Activated naive CD8-positive, alpha-beta T cell treated with anti-CD3 and anti-CD28 coated beads, Interleukin-2, amount 50 U/mL, for 24 hours (primary cell): ENCODE measurements around the gene INCA1.
A peak's percentile ranks its signal among the peaks of the same experiment; 100 is the strongest.

Source experiments
- ATAC-seq: fragments of 150-1000 bp; cut with Tn5 transposase; one replicate; pipeline ENCODE4 v1.10.0; 2021
- DNase-seq: peaks from one replicate; pipeline ENCODE4 v3.0.0; 2021
- H3K27ac Mint-ChIP-seq: one replicate; pipeline ENCODE4 v1.8.0; 2021; ENCODE audit warnings: mild to moderate bottlenecking, mixed read lengths
- H3K27me3 Mint-ChIP-seq: one replicate; pipeline ENCODE4 v1.8.0; 2021; ENCODE audit warnings: mixed read lengths
- H3K36me3 Mint-ChIP-seq: one replicate; pipeline ENCODE4 v1.8.0; 2021; ENCODE audit warnings: low read depth, mixed read lengths
- H3K4me1 Mint-ChIP-seq: one replicate; pipeline ENCODE4 v1.8.0; 2021; ENCODE audit warnings: mixed read lengths
- H3K4me3 Mint-ChIP-seq: one replicate; pipeline ENCODE4 v1.8.0; 2021; ENCODE audit warnings: mild to moderate bottlenecking, moderate library complexity, mixed read lengths
- H3K9me3 Mint-ChIP-seq: one replicate; pipeline ENCODE4 v1.8.0; 2021; ENCODE audit warnings: mixed read lengths

The INCA1 gene

DNA sequence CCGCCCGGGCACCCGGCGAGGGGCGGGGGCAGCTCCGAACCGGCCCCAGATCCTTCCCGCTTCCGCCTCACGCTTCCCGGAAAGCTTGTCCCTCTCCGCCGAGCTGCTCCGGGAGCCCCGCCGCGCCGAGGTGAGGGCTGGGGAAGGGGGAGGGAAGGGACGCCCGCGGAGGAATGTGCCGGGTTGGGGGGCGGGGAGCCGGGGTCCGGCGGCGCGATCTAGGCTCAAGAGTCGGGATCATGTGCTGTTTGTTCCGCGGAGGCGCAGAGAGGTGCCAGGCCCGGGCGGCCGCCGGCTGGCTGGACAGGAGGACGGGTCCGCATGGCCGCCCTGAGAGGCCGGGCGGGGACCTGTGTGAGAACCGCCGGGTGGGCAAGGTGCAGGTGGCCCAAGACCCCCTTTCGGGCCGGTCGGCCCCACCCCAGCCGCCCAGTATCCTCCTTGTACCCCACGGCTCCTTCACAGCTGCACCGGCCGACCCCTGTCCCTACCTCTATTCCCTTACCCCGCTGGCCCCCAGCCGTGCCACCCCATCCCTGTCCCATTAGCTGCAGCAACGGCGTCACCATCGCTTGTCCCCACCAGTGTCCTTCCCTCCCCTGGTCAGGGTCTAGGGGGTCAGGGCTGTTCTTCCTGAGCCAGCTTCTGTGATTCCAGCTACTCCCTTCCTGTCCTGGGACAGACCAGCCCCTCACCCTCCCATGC lies 857 bp upstream of the INCA1 start:
- H3K36me3 Mint-ChIP-seq: peaks cover 7% of the 10 kb centered on the region
- peaks cover 18% of the 10 kb centered on the region for H3K4me1 Mint-ChIP-seq
- no peak overlapping the region for H3K27ac Mint-ChIP-seq
- H3K27me3 Mint-ChIP-seq: no peaks in the 10 kb centered on the region
- no peaks in the 10 kb centered on the region for H3K9me3 Mint-ChIP-seq
- ATAC-seq: peak; percentile 2
- H3K4me3 Mint-ChIP-seq: peak overlapping the region; percentile 79
- no peak for DNase-seq

DNA sequence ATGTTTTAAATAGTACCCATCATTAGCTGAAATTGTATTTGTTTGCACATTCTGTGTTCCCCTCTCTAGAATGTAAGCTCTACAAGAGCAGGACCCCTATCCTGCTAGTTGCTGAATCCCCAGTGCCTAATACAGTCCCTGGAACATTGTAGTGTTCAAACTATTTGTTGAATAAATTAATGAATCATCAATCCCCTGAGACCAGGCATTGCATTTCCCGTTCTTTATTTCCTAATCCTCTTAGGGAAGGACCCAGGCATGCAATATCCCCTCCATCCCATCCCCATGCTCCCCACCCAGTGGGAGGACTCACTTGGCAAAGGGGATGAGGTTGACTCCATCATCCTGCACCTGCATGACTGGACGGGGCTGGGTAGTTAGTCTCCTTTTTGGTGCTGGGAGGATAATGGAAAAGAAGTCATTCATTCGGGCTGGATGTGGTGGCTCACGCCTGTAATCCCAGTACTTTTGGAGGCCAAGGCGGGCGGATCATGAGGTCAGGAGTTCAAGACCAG lies 3.2 kb downstream of the INCA1 start:
- Mint-ChIP-seq H3K27ac (no peak overlapping the region), H3K9me3 (no peaks in the 10 kb centered on the region), H3K36me3 (peaks cover 8% of the 10 kb centered on the region), H3K4me1 (peaks cover 22% of the 10 kb centered on the region), H3K4me3 (no peak overlapping the region), H3K27me3 (no peaks in the 10 kb centered on the region)
- ATAC-seq: no peak
- DNase-seq: no peak

DNA sequence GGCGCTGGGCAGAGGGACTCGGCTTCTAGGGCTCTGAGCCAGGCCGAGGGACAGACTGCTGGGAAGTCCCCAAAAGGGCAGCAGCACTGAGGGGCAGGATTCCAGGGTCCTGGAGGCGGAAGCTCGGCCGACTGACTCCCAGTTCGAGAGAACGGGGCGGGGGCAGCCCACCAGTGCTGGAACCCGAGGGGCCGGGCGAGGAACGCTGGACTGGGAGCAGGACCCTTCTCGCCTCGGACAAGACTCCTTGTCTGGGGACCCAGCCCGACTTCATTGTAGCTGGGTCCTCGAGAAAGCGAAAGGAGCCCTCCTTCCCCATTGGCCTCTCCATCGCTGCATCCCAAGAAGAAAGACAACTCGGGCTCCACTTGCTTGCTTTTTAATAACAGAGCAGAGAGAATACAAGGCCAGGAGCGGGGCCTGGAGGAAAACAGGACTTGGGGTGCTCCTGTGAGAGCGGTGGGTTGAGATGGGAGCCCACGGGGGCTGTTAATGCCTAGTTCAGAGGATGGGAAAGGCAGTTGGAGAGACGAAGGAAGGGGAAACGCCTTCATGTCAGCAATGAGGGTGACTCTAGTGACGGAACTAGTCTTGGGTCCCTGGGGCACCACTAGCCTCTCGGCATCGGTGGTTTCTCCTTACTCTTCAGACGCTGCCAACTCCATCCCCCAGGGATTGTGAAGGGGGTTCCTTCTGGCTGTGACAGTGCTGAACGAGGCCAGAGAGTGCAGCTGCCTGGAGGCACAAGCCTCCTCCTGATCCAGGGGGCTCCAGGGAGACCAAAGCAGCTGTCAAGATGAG lies 9.4 kb downstream of the INCA1 start:
- Mint-ChIP-seq H3K27me3 (no peaks in the 10 kb centered on the region), H3K36me3 (peaks cover 16% of the 10 kb centered on the region), H3K4me1 (peaks cover 32% of the 10 kb centered on the region), H3K9me3 (no peaks in the 10 kb centered on the region), H3K27ac (peak overlapping the region; percentile 88), H3K4me3 (peak overlapping the region; percentile 90)
- no peak for DNase-seq
- no peak for ATAC-seq

DNA sequence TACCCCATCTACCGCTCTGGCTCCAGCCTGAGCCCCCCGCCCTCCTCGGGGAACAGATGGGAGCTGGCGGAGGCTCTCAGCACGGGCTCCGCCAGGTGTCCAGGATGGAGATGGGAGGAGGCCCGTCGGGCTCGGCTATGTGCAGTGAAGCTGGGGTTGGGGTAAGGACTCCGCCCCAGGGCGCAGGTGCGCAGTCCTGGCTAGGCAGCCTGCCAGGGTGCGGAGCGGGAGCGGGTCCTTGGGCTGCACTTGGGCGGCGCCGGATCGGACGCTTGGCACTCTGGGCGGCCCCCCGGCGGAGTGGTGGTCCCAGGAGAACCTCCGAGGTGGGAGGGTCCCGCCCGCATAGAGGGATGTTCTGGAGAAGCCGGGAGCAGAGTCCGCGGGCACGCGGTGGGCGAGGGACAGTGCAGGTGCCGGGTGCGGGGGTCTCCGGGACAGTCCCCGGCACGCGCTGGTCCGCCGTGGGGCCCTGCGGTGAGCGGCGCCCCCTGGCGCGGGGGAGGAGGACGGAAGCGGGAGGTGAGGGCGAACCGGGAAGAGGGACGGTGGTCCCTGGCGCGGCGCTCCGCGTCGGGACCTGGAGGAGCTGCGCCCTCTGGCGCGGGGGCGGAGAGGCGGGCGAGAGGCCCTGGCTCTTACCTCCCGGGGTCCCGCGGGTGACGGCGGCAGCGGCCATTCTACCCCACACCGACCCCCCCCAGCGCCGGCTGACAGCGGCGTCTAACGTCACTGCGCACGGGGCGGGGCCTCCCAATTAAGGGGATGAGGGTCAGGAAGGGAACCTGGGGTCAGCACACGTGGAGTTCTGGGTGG lies 10.2 kb downstream of the INCA1 start, which contains the start of gene CAMTA2:
Gene CAMTA2 (minus strand): TSS at position 725 of the 816 bp plus-strand sequence. CDS start 1,453 bp downstream, outside the sequence.
- DNase-seq (peak; percentile 94), ATAC-seq (peak; percentile 92)
- Mint-ChIP-seq H3K27ac (peak within 1 kb of the TSS; percentile 88), H3K4me3 (peak within 1 kb of the TSS; percentile 90), H3K27me3 (no peaks in the 10 kb centered on the region), H3K36me3 (peaks cover 19% of the 10 kb centered on the region), H3K4me1 (peaks cover 32% of the 10 kb centered on the region), H3K9me3 (no peaks in the 10 kb centered on the region)

DNA sequence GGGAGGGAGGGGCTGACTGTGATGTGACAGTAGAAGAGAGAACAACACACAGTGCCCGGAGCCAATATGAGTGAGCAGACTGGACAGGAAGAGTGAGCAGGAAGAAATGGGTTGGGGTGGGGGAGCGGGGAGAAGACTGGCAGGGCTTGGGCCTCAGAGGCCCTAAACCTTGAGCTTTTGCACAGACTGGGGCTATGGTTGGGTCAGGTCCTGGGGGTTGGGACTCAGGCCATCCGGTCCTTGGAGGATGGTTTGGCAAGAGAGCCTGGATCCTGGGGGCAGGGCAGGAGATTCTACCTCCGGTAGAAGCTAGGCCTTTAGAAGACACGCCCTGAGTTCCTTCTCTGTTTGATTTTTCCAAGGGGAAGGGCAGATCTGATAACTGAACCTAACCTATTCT lies 10.9 kb downstream of the INCA1 start:
- no peak for DNase-seq
- Mint-ChIP-seq H3K9me3 (no peaks in the 10 kb centered on the region), H3K36me3 (peaks cover 16% of the 10 kb centered on the region), H3K4me3 (peak overlapping the region; percentile 90), H3K27ac (peak overlapping the region; percentile 88), H3K4me1 (peaks cover 36% of the 10 kb centered on the region), H3K27me3 (no peaks in the 10 kb centered on the region)
- no peak for ATAC-seq

DNA sequence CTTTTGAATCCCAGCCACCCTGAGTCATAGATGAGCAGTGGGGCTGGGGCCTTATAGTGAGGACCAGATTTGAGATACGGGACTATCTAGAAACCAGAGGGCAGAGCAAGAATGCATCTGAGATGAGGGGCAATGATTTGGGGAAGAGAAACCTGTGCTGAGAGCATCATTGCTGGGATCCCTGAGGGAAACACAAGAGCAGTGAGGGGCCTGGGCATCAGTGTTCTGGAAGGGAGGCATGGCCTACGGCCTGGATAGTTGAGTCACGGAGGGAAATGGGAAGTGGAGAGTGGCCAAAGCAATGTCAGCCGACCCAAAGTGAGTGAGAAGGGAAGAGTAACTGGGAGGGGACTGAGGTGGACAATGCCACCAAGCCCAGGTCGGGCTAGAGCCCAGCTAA lies 15.0 kb downstream of the INCA1 start:
- DNase-seq (no peak), ATAC-seq (no peak)
- H3K36me3 Mint-ChIP-seq: peaks cover 21% of the 10 kb centered on the region
- H3K27me3 Mint-ChIP-seq: no peaks in the 10 kb centered on the region
- H3K4me1 Mint-ChIP-seq: peaks cover 24% of the 10 kb centered on the region
- no peak overlapping the region for H3K4me3 Mint-ChIP-seq
- H3K27ac Mint-ChIP-seq: peak overlapping the region; percentile 58
- H3K9me3 Mint-ChIP-seq: no peaks in the 10 kb centered on the region

DNA sequence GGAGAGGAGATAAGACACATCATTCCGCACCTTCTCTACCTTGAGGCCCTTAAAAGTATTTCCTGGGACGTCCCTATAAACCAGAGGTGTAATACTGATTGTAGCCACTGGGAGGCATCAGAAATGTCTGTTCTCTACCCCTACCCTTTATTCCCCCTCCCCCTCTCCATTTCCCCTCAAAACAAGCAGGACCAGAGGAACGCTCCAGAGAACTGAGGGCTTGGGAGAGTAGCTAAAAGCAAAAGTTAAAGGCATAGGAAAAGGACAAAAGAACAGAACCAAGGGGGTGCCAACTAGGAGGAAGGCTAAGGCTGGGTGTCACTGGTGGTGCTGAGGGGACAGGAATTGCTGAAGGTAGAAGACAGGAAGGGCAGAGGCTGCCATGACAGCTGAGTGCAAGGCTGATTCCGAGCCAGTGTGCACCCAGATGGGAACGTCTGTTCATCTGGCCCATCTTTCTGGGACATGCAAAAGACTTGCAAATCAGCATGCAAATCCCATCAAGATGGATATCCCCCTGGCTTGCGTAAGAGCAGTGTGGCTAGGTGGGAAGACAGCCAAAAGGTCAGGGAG lies 16.6 kb downstream of the INCA1 start:
- Mint-ChIP-seq H3K4me3 (no peak overlapping the region), H3K36me3 (peaks cover 23% of the 10 kb centered on the region), H3K27ac (peak overlapping the region; percentile 12), H3K4me1 (peaks cover 16% of the 10 kb centered on the region), H3K27me3 (no peaks in the 10 kb centered on the region), H3K9me3 (no peaks in the 10 kb centered on the region)
- ATAC-seq (peak; percentile 60), DNase-seq (peak; percentile 48)

DNA sequence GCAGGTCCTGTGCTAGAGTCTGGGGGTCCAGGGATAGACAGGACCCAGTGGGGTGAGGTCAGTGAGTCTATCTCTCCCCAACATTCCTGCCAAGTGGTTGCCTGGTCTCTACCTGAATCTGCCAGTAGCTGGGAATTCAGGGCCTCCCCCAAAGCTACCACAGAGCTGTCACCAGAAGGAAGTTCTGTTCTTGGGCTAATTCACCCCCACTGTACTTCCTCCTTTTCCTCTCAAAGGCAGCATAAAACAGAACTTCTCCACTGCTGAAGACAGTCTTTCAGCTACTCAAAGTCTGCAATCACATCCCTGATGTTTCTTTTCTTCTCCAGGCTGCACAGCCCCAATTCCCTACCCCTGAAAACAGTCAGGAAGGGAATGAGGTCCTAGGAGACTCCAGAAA lies 18.6 kb downstream of the INCA1 start:
- H3K9me3 Mint-ChIP-seq: no peaks in the 10 kb centered on the region
- H3K36me3 Mint-ChIP-seq: peaks cover 33% of the 10 kb centered on the region
- ATAC-seq (no peak), DNase-seq (no peak)
- no peak overlapping the region for H3K4me3 Mint-ChIP-seq
- peaks cover 19% of the 10 kb centered on the region for H3K4me1 Mint-ChIP-seq
- H3K27me3 Mint-ChIP-seq: no peaks in the 10 kb centered on the region
- peak overlapping the region; percentile 22 for H3K27ac Mint-ChIP-seq

DNA sequence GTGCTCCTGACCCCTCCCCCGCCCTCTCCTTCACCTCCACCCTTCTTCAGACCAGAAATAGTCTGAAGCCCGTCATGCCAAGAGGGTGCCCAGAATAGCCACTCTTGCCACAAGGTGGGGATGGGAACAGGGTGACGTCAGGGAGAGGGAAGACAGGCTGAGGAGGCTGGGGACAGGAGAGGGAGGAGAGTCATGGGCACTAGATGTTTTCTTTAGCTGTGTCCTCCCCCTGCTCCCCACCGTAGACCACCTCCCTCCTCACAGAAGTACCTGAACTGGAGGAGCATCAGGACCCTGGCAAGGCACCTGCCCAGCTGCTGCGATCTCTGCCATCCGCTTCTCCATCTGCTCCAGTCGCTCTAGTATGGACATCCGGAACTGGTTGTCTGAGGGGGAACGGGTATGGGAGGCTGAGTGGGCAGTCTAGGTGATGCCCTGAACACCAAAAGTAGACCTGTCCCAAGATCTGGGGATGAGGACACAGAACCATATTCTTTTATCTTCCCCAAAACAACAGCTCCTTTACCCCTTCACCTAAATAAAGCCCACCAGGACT lies 23.1 kb downstream of the INCA1 start:
- Mint-ChIP-seq H3K9me3 (no peaks in the 10 kb centered on the region), H3K36me3 (peaks cover 51% of the 10 kb centered on the region), H3K4me1 (peaks cover 27% of the 10 kb centered on the region), H3K27ac (peak overlapping the region; percentile 62), H3K27me3 (peaks cover 3% of the 10 kb centered on the region), H3K4me3 (no peak overlapping the region)
- no peak for ATAC-seq
- DNase-seq: no peak

DNA sequence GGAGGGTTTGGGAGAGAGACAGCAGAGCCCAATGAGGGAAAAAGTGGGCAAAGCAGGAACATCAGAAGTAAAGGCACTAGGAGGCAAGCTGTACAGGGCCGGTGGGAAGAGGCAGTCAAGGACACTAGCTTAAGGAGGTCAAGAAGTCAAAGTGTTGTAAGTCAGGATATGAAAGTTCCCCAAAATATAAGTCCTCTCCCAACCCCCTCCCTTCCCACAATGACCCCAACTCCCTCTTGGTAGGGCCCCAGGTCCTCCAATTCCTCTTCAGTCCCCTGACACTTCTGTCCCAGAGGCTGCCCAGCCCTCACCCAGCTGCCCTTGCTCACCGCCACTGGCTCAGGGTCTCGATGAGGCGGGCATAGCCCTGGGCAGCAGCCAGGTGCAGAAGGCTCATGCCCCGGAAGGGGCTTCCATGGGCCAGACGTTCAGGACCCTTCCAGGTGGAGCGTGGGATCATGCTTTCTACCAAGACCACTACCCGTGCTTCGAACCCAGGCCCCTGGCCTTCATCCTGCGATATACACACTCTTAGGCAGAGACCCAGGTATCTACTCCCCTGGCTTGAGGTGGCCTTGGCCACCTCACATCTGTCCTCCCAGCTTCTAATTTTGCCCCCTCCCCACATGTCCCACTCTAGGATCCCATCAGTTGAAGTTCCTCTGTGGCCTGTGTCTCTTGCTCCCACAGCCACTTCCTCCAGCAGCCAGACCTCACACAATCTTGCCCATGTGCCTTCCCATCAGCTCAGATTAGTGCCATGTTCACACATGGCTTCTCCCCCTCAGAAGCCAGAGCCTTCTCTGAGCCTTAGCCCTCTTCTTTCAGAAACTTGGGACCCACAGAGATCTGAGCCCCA lies 23.8 kb downstream of the INCA1 start:
- H3K9me3 Mint-ChIP-seq: no peaks in the 10 kb centered on the region
- H3K27me3 Mint-ChIP-seq: peaks cover 4% of the 10 kb centered on the region
- peaks cover 51% of the 10 kb centered on the region for H3K36me3 Mint-ChIP-seq
- peaks cover 34% of the 10 kb centered on the region for H3K4me1 Mint-ChIP-seq
- ATAC-seq (no peak), DNase-seq (no peak)
- H3K4me3 Mint-ChIP-seq: no peak overlapping the region
- H3K27ac Mint-ChIP-seq: peak overlapping the region; percentile 62

DNA sequence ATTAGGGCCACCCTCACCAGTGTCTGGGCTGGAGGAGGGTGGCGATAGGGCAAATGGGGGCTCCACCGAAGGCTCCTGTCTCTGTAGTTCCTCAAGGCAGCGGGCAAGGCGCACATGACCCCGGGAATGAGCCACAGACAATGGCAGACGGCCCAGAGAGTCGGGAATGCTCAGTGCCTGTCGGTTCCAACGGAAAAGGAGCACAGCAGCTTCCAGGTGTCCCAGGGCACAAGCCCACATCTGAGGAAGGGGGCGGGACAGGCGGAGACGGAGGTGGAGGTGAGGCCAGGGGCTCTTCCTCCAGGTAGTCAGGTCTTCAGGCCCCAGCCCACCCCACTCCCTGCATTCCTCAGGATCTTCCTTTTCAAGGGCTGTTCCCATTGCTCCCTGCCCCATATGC lies 24.6 kb downstream of the INCA1 start:
- Mint-ChIP-seq H3K4me1 (peaks cover 34% of the 10 kb centered on the region), H3K27me3 (peaks cover 4% of the 10 kb centered on the region), H3K36me3 (peaks cover 50% of the 10 kb centered on the region), H3K4me3 (no peak overlapping the region), H3K9me3 (no peaks in the 10 kb centered on the region), H3K27ac (peak overlapping the region; percentile 53)
- ATAC-seq: no peak
- no peak for DNase-seq

DNA sequence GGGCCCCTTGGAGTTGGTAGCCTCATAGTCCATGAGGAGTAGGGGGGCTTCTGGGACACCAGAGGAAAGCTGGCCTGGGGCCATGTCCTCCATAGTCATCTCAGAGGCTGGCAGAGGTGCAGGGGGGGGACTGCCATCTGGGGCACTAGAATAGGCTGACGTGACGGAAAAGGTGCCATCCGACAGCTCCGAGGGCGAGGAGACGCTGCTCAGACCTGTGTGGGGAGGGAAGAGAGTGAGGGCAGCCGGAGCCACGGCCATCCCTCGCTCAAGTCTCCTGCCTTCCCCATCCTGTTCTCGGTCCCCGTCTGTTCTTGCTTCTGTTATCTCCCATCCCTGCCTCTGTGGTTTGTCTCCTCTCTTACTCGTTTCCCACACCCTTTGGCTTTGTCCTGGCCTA lies 25.0 kb downstream of the INCA1 start:
- Mint-ChIP-seq H3K4me1 (peaks cover 34% of the 10 kb centered on the region), H3K9me3 (no peaks in the 10 kb centered on the region), H3K4me3 (no peak overlapping the region), H3K36me3 (peaks cover 48% of the 10 kb centered on the region), H3K27ac (peak overlapping the region; percentile 53), H3K27me3 (peaks cover 4% of the 10 kb centered on the region)
- DNase-seq (no peak), ATAC-seq (no peak)

DNA sequence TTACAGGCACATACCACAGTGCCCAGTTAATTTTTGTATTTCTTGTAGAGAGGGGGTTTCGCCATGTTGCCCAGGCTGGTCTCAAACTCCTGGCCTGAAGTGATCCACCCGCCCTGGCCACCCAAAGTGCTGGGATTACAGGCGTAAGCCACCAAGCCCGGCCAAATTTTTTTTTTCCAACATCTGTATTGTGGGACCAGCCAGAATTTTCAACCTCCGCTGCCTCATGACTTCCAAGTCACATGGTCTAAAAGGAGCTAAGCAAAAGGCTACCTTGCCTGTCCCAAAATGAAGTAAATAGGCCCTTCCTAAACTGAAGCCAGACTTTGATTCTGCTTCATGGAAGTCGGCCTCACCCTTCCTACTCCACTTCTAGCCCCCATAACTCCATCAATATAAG lies 25.5 kb downstream of the INCA1 start:
- no peak for DNase-seq
- peaks cover 47% of the 10 kb centered on the region for H3K36me3 Mint-ChIP-seq

More for the DNA sequence above, 25.5 kb downstream of the INCA1 start:
- ATAC-seq: no peak
- peaks cover 4% of the 10 kb centered on the region for H3K27me3 Mint-ChIP-seq
- H3K9me3 Mint-ChIP-seq: no peaks in the 10 kb centered on the region
- H3K4me3 Mint-ChIP-seq: no peak overlapping the region
- H3K4me1 Mint-ChIP-seq: peaks cover 34% of the 10 kb centered on the region
- peak overlapping the region; percentile 35 for H3K27ac Mint-ChIP-seq
